HCT116 (cell line): ENCODE data around the gene CLEC11A. TPM values are rescaled to one million over a fixed set of nuclear protein-coding genes. Genes with fewer than 3 reads are reported as not detected.

Source experiments
- ATAC-seq: fragments of 200-7000 bp; cut with Tn5 transposase; 2 replicates; pipeline ENCODE4 v1.9.1; 2020; ENCODE audit warnings: mild to moderate bottlenecking, moderate library complexity
- BruUV-seq: library from RNA; stranded (reverse); fragments of 400-500 nt; replicated peaks from 2 replicates; lab custom pipeline; 2021; lab: Mats Ljungman, UMichigan
- CTCF ChIA-PET: fragments of 300-600 bp; sonication (Branson Sonifier 250); formaldehyde crosslinking; loops from one replicate; lab custom pipeline; 2021; ENCODE audit warnings: antibody characterized with exemption; lab: Charles Lee
- POLR2A ChIA-PET: fragments of 300-600, 350-600 bp; sonication (Branson Sonifier 250); formaldehyde crosslinking; loops from one replicate; lab custom pipeline; 2021; ENCODE audit warnings: antibody characterized with exemption; lab: Charles Lee
- RAD21 ChIA-PET, 2 experiments: fragments of 300-600 bp; sonication (Branson Sonifier 250); formaldehyde crosslinking; loops; one replicate each; lab custom pipeline; 2023; ENCODE audit warnings: low total read pairs in 2 of 2; ENCODE audit not compliant: uncharacterized antibody in 2 of 2, unreplicated experiment in 2 of 2, low non-redundant PET in 1 of 2; lab: Charles Lee
- DNase-seq: peaks from one replicate; pipeline ENCODE4 v3.0.0-alpha.2; 2010; ENCODE audit warnings: low read depth, low spot score
- H2AFZ ChIP-seq: fragments of 200-600 bp; shearing (Covaris generic), sonication (generic); 2 replicates; pipeline ENCODE4 v1.6.1; 2017; ENCODE audit warnings: low read depth, mixed run types, mixed read lengths, antibody characterized with exemption, low read length; ENCODE audit not compliant: poor library complexity, severe bottlenecking
- H3K27ac ChIP-seq: 2 replicates; pipeline ENCODE4 v1.5.1; 2012; ENCODE audit warnings: low read depth, low read length
- H3K27me3 ChIP-seq: fragments of 200-600 bp; sonication (generic); 2 replicates; pipeline ENCODE4 v1.6.1; 2016; ENCODE audit warnings: mixed run types, low read length, mixed read lengths; ENCODE audit not compliant: insufficient read depth
- H3K36me3 ChIP-seq, 2 experiments: fragments of 200-500 bp in 1 of 2; fragments of 200-600 bp in 1 of 2; sonication (Bioruptor generic) in 1 of 2; sonication (generic) in 1 of 2; 2 replicates each; pipeline versions ENCODE4 v1.5.1 to v1.6.1; 2014 to 2016; ENCODE audit warnings: low read length in 2 of 2, inconsistent platforms in 1 of 2, mixed read lengths in 1 of 2, mixed run types in 1 of 2; ENCODE audit not compliant: insufficient read depth in 2 of 2, control insufficient read depth in 1 of 2
- H3K4me1 ChIP-seq, 2 experiments: fragments of 200-600 bp in 1 of 2; sonication (generic) in 1 of 2; 2 replicates each; pipeline versions ENCODE4 v1.5.1 to v1.6.1; 2012 to 2017; ENCODE audit warnings: low read length in 2 of 2, inconsistent platforms in 1 of 2, mild to moderate bottlenecking in 1 of 2, mixed read lengths in 1 of 2, mixed run types in 1 of 2, moderate library complexity in 1 of 2; ENCODE audit not compliant: insufficient read depth in 2 of 2, control insufficient read depth in 1 of 2
- H3K4me2 ChIP-seq: fragments of 200-600 bp; sonication (generic); 2 replicates; pipeline ENCODE4 v1.6.1; 2017; ENCODE audit warnings: mixed run types, low read length, mixed read lengths
- H3K4me3 ChIP-seq, 2 experiments: fragments of 200-600 bp in 1 of 2; sonication (generic) in 1 of 2; replicated peaks in 1 of 2; 2 replicates each; pipeline ENCODE4 v1.5.1; 2011 to 2016; ENCODE audit warnings: low read length in 2 of 2, control low read depth in 1 of 2, low read depth in 1 of 2, mild to moderate bottlenecking in 1 of 2, mixed read lengths in 1 of 2, mixed run types in 1 of 2
- H3K79me2 ChIP-seq: fragments of 200-600 bp; sonication (generic); 2 replicates; pipeline ENCODE4 v1.6.1; 2017; ENCODE audit warnings: mild to moderate bottlenecking, mixed run types, low read length, moderate library complexity, mixed read lengths; ENCODE audit not compliant: insufficient read depth
- H3K9ac ChIP-seq: fragments of 200-600 bp; sonication (generic); 2 replicates; pipeline ENCODE4 v1.6.1; 2016; ENCODE audit warnings: low read length, mixed read lengths
- H3K9me2 ChIP-seq: fragments of 200-600 bp; sonication (generic), shearing (Covaris generic); 2 replicates; pipeline ENCODE4 v1.6.1; 2017; ENCODE audit warnings: mixed run types, mild to moderate bottlenecking, moderate library complexity; ENCODE audit not compliant: insufficient read depth
- H3K9me3 ChIP-seq, 2 experiments: fragments of 200-500 bp in 1 of 2; fragments of 200-600 bp in 1 of 2; sonication (Bioruptor generic) in 1 of 2; sonication (generic) in 1 of 2; 2 replicates each; pipeline ENCODE4 v1.6.1; 2014 to 2017; ENCODE audit warnings: low read length in 2 of 2, mixed read lengths in 2 of 2, inconsistent platforms in 1 of 2, low read depth in 1 of 2, mild to moderate bottlenecking in 1 of 2, mixed run types in 1 of 2, moderate library complexity in 1 of 2; ENCODE audit not compliant: control insufficient read depth in 1 of 2, insufficient read depth in 1 of 2
- H4K20me1 ChIP-seq: fragments of 200-600 bp; sonication (generic), shearing (Covaris generic); 2 replicates; pipeline ENCODE4 v1.6.1; 2017; ENCODE audit warnings: mixed run types, mild to moderate bottlenecking, moderate library complexity; ENCODE audit not compliant: insufficient read depth
- ATF3 ChIP-seq: IDR thresholded peaks from 2 replicates; pipeline ENCODE4 v1.6.1; 2012
- CBX3 ChIP-seq: IDR thresholded peaks from 2 replicates; pipeline ENCODE4 v1.6.1; 2012; ENCODE audit warnings: low read depth
- EGR1 ChIP-seq: IDR thresholded peaks from 2 replicates; pipeline ENCODE4 v1.6.1; 2012; ENCODE audit warnings: low read depth
- ELF1 ChIP-seq: IDR thresholded peaks from 2 replicates; pipeline ENCODE4 v1.6.1; 2012; ENCODE audit warnings: low read depth, borderline replicate concordance
- EZH2 ChIP-seq: fragments of 200-600 bp; sonication (generic); IDR thresholded peaks from 2 replicates; pipeline ENCODE4 v1.6.1; 2017; ENCODE audit warnings: antibody characterized with exemption, mixed run types
- EZH2phosphoT487 ChIP-seq: fragments of 200-600 bp; IDR thresholded peaks from 2 replicates; pipeline ENCODE4 v1.6.1; 2018; ENCODE audit warnings: antibody characterized with exemption, borderline replicate concordance
- FOSL1 ChIP-seq: IDR thresholded peaks from 2 replicates; pipeline ENCODE4 v1.6.1; 2012; ENCODE audit warnings: low read depth
- POLR2A ChIP-seq: IDR thresholded peaks from 2 replicates; pipeline ENCODE4 v1.7.0; 2011; ENCODE audit warnings: borderline replicate concordance; ENCODE audit not compliant: insufficient read depth, insufficient read length; ENCODE audit errors: extremely low read depth
- POLR2AphosphoS5 ChIP-seq: IDR thresholded peaks from 2 replicates; pipeline ENCODE4 v1.6.1; 2011; ENCODE audit warnings: mild to moderate bottlenecking, low read depth, low read length, moderate library complexity
- SRF ChIP-seq: IDR thresholded peaks from 2 replicates; pipeline ENCODE4 v1.6.1; 2012; ENCODE audit warnings: low read depth
- TCF7L2 ChIP-seq: IDR thresholded peaks from 2 replicates; pipeline ENCODE4 v1.7.0; 2011; ENCODE audit warnings: borderline replicate concordance, inconsistent platforms; ENCODE audit not compliant: insufficient read depth, insufficient read length; ENCODE audit errors: extremely low read depth
- ZBTB33 ChIP-seq: IDR thresholded peaks from 2 replicates; pipeline ENCODE4 v1.6.1; 2011; ENCODE audit warnings: mild to moderate bottlenecking, low read length, moderate library complexity; ENCODE audit not compliant: insufficient replicate concordance; ENCODE audit errors: extremely low read depth
- ZFX ChIP-seq: fragments of 450-650 bp; IDR thresholded peaks from 2 replicates; pipeline ENCODE4 v1.6.1; 2017
- intact Hi-C: fragments of 100-400 bp; cut with micrococcal nuclease; formaldehyde crosslinking; loops from 2 replicates; pipeline ENCODE4 v1.10.0; 2022
- total RNA-seq: library from RNA; stranded (reverse); gene quantifications from one replicate; pipeline ENCODE4 v1.2.1, GENCODE V29; 2021; ENCODE audit not compliant: unreplicated experiment
- TF ChIP-seq, protein P1 (sequence below), 3 experiments: fragments of 200-600 bp in 1 of 3; sonication (generic) in 1 of 3; IDR thresholded peaks in 2 of 3; conservative IDR thresholded peaks in 1 of 3; 2 replicates each; pipeline ENCODE4 v1.5.1; 2012 to 2017; ENCODE audit warnings: low read depth in 2 of 3, low read length in 2 of 3, antibody characterized with exemption in 1 of 3, borderline replicate concordance in 1 of 3, control low read depth in 1 of 3, mild to moderate bottlenecking in 1 of 3, mixed read lengths in 1 of 3, mixed run types in 1 of 3, moderate library complexity in 1 of 3; ENCODE audit not compliant: insufficient read depth in 1 of 3

CLEC11A gene
- total RNA-seq, 1 experiment from 2014 or later, result 7.1 TPM

- Histone ChIP-seq H3K9ac (no peak overlapping the region), H3K27me3 (peaks cover 13% of the 10 kb centered on the region; the same call in 1 of the 2 replicates), H3K27ac (no peak overlapping the region), H3K9me3 (no peaks in the 10 kb centered on the region), H3K36me3 (no peaks in the 10 kb centered on the region), H2AFZ (no peak overlapping the region), H4K20me1 (no peaks in the 10 kb centered on the region), H3K4me1 (no peaks in the 10 kb centered on the region), H3K4me3 (no peak overlapping the region), H3K4me2 (no peak overlapping the region), H3K79me2 (no peaks in the 10 kb centered on the region), H3K9me2 (no peaks in the 10 kb centered on the region)
- TF ChIP-seq FOSL1 (no peak), EGR1 (no peak), ZFX (no peak), ELF1 (no peak), EZH2phosphoT487 (no peak), CBX3 (no peak), POLR2A (no peak), ATF3 (no peak), EZH2 (no peak), TCF7L2 (no peak), ZBTB33 (no peak), POLR2AphosphoS5 (no peak), SRF (no peak)
- TF ChIP-seq, protein P1, sequence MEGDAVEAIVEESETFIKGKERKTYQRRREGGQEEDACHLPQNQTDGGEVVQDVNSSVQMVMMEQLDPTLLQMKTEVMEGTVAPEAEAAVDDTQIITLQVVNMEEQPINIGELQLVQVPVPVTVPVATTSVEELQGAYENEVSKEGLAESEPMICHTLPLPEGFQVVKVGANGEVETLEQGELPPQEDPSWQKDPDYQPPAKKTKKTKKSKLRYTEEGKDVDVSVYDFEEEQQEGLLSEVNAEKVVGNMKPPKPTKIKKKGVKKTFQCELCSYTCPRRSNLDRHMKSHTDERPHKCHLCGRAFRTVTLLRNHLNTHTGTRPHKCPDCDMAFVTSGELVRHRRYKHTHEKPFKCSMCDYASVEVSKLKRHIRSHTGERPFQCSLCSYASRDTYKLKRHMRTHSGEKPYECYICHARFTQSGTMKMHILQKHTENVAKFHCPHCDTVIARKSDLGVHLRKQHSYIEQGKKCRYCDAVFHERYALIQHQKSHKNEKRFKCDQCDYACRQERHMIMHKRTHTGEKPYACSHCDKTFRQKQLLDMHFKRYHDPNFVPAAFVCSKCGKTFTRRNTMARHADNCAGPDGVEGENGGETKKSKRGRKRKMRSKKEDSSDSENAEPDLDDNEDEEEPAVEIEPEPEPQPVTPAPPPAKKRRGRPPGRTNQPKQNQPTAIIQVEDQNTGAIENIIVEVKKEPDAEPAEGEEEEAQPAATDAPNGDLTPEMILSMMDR (IDR thresholded peaks at IDR 0.05 in 2 of 3, conservative IDR thresholded peaks at IDR 0.05 in 1 of 3; ENCODE audit: borderline replicate concordance in 1 of 3, insufficient read depth in 1 of 3, low read depth in 2 of 3, low read length in 2 of 3), result no peak
- no peak for ATAC-seq
- CTCF ChIA-PET, result no interaction called here
- RAD21 ChIA-PET, result no interaction called here
- DNase-seq, result no peak
- BruUV-seq, result no TSS peak
- intact Hi-C loops, result no loop called here
- POLR2A ChIA-PET, result interaction anchor here (0.7 kb wide), 1 partner anchor 469 kb away, joined by 4 read pairs; no protein-coding TSS in a partner anchor
Observed at GRCh38 chr19:50688766-50689165, 34.4 kb upstream of the CLEC11A start.
